Measurements from ENCODE around the gene TNS1.
"Not testable (repeated sequence)": the region's sequence is repeated elsewhere in the genome, so short reads cannot be mapped to it uniquely, and the experiment has no call there.

Gene TNS1

DNA sequence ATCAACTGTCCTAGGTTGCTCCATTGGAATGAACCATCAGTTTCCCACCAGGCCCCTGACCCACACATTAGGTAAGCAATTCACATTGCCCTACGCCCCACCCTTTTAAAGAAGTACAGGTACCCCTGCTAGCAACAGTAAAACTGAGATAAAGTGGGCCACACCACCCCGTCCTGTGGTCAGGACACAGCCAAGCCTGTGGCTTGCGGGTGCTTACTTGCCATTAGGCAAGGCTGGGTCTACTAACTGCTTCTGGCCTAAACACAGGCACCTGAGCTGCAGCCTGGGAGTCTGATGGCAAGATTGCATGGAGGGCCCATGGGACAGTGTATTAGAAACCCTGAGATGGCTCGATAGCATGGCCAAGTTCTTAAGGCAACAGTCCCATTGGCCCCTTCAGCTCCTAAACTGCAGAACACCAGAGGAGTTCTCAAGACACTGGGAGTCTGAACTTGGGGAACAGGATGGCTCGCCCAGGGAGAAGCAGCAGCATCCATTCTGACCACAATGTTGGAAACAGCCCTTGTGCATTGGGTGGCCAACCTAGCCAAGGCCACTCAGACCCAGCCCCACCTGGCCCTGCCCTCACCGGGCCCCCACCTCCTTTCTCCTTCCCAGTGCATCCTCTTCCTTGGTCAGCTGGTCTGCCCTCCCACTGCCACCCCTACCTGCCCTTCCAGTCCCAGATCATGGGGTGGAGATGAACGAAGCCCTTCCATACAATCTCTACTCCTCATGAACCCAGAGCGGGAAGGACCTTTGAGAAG is 177.1 kb downstream of the TNS1 start:
- no peak for DNase-seq

DNA sequence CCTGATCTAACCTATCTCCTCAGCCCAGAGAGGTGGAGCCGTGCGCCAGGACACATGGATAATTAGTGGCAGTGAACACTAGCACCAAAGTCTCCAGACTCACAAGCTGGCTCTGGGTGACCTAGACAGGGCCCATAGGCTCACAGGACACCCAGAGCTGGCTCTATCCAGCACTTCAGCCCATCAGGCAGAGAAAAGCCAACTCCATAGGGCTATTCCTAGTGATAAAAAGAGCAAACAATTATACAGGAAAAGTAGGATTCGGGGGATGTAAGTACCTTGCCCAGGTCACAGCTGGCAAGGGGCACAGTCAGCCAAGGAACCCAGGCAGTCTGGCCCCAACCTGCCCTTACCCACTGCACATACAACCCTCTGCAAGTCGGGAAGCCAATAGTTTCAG is 178.6 kb downstream of the TNS1 start:
- DNase-seq = no peak

DNA sequence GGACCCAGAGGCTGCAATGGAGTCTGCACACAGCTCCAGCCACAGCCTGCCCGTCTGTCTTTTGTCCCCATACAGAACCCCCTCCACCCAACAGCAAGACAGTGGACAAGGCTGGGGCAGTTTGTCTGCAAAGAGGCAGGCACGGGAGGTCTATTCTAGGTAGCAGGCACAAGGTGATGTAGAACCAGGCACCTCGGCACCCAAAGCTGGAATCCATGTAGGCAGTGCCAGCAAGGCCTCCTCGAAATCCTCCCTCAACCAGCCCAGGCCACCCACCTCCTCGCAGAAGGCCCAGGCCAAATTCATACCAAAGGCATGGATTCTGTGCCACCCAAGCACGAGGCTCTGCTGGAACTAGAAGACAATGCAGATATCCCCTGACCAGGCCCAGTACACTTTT is 179.2 kb downstream of the TNS1 start:
- DNase-seq = no peak

DNA sequence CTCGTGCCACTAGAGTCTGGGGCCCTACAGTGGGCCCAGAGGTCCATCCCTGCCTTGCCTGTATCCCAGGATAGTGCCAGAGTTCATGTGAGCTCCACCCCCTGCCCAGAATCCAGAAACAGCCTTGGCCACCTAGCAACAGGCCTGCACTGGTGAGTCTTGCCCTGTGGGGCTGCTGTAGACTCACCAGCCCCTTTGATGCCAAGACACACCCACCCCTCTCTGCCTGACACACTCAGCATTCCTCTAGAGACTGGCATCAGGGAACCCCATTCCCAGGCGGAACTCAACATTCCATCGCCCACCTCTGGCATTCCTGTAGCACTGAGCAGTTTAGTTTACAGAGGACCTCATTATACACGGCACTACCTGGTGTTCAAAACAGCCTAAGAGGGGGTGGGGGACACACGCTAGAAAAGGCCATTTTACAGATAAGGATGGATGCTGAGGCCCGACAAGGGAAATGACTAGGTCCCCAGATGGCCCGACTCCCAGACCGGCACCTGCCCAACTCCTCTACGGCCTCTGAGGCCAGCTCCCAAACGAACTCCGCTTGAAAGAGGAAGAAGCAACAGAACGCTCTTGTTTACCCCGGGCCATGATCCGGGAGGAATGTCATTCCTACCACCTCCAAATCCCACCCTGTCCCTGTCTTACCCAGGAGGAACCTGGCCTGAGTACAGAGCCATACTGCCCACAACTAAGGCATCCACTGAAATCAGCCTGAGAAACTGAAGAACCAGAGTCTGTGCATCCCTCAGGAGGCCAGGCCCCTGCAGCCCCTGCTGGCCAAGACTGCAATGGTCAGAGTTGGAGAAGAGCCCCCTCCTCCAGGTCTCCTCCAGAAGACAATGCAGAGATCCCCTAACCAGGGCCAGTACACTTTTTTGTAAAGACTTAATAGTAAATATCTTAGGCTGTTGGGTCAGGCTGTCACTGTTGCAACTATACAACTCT is 180.2 kb downstream of the TNS1 start:
- no peak for DNase-seq

DNA sequence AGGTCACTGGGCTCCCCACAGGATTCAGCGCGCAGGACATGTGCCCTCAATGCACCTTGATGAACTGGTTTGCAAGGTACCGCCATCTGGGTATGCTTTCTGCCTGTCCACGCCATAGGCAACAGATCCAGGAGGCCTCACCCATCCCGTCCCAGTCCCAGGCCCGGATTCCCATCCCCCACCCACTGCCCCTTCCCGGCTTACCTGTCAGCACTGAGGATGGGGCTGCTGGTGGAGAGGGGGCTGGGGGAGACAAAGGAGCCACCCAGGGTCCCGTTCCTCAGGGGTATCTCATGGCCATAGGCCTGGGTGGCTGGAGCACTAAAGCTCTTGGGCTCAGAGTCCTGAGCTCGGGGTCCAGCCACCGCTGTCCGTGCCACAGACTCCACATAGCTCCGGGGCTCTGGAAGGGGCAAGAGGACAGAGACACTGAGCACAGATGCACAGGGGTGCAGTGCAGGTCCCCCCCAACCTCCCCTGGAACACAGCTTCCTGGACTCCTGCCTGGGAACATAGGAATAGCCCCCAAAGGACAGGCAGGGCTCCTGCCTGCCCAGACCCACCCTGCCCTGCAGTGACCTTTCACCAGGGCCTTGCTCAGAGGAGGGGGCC is 181.2 kb downstream of the TNS1 start:
- DNase-seq = no peak

DNA sequence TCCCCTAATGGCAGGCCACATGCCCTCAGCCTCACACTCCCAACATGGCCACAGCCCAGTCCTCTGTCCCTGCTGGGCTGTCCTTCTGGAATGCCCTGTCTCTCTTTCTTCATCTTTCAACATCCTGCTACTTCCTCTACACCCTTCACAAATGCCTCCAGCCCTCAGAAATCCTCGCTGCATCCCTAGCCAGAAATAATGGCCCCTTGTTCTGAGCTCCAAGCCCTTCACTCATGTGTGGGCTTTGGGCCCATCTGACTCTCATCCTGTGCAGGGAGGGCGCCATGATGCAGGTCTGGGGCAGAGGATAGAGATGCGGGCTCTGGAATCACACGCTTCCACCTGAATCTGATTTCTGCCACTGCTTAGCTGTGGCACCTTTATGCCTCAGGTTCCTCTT is 181.9 kb downstream of the TNS1 start:
- no peak for DNase-seq

DNA sequence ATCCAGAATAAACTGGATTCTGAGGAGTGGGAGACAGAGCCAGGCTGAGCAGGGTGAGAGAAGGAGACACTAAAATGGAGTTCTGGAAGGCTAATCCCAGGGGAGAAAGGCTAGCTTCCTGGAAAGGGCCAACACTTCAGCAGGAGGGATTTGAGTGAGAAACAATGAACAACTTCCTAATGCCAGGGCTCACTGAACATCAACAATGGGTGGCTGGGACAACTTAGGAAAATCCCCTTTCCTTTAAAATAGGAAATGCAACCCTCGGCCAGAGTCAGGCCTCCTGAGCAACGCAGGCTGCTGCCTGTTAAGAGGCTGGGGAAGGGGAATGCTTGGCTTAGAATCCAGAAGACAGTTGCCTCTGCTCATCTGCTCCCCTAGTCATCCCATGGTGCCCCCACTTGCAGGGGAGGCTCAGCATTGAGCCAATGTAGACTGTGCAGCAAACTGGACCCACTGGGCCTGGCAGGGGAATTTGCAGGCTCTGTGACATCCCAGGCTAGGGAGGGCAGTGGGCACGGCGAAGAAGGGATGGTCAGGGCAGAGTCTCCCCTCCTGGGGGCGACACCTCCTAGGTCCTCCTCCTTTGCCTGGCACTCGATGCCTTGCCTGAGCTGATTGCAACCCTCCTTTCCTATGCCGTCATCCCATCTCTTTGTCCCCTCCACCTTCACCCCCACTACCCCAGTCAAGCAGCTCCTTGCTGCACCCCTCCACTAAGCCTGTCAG is 182.5 kb downstream of the TNS1 start:
- no peak for DNase-seq

DNA sequence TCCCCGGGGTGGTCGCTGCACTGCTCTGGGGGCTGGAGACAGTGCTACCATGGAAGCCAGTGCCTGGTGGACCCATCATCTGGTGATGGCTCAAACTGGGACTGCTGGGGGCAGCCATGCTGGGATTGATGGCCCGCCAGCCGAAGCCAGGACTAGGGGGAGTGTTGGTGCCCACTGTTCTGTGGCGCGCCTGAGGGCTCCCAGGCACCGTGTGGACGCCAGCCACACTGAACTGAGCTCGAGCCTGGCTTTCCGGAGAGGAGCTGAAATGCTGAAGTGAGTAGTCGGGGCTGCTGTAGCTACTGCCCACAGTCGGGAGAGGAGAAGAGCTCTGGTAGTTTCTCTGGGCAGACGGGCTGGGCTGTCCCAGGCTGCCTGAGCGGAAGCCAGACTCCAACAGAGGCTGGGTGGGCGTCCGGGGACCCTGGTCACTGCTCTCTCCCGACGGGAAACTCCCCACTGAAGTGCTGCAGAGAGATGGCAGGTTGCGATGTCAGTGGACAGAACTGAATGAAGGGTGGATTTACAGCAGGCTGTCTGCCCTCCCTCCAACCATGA is 184.4 kb downstream of the TNS1 start:
- DNase-seq = no peak

DNA sequence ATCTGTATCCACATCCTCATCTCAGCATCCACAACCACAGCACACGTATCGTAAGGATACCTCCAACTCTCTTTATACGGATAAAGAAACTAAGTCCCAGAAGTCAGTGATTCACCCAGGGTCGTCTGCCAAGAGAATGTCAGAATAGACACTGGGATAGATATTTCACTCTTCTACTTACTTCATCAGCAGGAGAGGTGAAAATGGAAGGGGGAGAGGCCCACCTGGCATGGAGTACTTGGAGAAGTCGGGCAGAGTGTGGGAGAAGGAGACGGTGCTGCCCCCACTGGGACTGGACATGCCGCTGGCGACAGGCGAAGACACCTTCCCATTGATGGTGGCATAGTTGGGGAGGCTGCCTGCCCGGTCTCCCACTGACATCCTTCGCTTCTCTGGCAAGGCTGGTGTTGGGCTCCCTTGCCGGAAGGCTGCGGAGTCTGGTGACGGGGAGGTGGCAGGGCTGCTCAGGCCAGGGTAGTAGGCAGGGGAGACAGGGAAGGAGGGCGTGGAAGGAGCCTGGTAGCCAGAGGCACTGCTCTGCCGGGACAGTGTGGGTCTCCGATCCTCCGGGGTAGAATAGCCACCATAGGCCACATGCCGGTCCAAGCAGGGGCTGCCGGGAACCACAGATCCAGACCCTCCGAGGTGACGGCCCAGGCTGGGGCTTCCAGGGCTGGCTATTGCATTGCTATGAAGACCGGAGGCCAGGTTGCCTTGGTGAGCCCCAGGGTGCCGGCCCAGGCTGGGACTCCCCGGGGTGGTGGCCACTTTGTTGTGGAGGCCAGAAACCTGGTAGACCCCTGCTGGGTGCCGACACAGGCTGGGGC is 185.1 kb downstream of the TNS1 start:
- no peak for DNase-seq

DNA sequence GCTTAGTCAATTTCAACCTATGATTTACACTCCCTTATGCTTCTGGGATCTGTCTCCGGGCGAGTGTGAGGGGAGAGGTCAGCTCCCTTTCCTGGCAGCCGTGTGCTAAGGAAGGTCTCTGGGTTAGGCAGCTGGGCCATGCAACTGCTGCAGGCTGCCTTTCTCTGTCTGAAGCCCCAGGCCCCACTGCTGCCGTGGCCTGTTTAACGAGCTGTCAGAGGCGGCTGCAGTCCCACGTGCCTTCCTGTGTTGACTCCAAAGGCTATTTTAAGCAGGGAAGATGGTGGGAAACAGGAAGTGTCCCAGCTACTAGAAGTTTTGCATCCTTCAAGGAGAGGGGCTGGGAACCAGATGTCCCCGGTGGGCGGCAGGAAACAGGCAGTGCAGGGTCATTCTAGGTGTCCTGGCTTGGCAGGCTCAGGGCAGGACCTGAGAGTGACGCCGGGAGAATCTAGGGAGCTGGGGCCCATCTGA is 186.4 kb downstream of the TNS1 start:
- no peak for DNase-seq

DNA sequence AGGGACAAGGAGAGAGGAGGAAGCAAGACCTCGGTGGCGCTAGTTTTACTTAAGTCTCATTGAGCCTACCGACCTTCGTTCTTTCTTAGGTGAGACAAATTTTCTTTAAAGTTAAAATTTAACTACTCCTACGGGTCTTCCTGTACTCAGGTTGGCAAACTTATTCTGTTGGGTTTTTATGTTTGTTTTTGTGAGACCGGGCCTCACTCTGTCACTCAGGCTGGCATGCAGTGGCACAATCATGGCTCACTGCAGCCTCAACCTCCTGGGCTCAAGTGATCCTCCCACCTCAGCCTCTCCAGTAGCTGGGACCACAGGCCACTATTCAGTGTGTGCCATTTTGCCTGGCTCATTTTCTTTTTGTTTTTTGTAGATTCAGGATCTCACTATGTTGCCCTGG is 189.0 kb downstream of the TNS1 start:
- DNase-seq = no peak

DNA sequence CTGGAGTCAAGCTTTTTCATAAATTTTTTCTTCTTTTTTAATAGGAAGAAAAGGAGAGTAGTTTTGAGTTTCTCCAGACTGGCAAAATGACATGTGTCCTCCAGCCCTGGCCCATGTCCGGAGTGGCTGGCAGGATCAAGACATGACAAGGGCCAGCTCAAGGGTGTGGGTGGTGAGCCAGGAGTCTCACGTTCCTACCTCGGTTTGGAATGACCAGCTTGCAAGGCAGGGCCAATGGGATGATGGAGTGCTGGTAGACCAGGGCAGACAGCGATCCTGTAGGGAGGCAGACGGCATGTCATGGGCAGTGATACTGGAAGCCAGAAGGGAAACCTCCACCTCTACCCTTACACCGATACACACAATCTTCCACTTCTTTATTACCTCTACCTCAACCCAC is 190.6 kb downstream of the TNS1 start:
- DNase-seq = no peak

DNA sequence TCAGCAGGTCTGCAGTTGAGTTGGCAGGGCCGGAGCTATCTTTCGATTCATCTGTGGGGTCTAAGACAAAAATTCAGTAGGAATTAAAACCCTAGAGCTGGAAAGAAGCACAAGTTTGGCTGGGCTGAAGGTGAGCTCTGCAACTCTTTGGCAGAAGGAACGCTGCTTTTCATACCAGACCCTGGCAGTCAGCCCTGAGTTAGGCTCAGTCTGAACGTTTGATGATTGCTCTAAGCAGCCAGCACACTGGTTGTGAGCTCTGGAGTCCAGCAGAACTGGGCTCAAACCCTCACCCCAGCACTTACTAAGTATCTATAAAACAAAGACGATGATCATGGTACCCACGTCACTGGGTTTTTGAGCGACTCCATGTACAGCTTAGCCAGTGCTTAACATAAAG is 192.5 kb downstream of the TNS1 start:
- DNase-seq = no peak

DNA sequence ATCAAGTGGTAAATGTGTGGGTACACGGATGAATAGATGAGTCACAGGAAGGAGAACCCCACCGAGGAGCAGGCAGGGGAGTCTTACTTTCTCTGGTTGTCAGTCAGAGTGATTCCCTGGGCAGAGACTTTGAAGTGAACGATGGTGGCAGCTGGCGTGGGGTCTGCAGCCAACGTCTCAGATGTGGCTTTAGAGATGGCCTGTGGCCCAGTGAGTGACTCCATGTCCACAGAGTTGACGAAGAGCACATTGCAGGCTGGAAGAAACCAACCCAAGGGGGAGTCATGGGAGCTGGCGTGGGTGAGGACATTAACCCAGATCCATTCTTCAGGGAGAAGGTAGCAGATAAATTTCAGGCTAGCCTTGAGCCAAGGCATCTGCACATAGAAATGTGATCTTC is 193.1 kb downstream of the TNS1 start:
- DNase-seq = no peak

DNA sequence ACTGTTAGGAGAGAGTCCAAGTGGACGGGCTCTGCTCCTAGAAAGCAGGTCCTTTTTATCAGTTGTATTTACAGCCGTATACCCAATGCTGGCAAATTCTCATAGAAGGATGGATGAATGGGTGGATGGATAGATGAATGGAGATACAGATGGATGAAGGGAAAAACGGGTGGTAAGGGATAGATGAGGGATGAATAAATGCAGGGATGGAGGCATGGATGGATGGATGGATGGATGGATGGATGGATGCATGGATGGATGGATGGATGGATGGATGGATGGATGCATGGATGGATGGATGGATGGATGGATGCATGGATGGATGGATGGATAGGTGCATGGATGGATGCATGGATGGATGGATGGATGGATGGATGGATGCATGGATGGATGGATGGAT is 193.8 kb downstream of the TNS1 start:
- DNase-seq = not testable (repeated sequence)

DNA sequence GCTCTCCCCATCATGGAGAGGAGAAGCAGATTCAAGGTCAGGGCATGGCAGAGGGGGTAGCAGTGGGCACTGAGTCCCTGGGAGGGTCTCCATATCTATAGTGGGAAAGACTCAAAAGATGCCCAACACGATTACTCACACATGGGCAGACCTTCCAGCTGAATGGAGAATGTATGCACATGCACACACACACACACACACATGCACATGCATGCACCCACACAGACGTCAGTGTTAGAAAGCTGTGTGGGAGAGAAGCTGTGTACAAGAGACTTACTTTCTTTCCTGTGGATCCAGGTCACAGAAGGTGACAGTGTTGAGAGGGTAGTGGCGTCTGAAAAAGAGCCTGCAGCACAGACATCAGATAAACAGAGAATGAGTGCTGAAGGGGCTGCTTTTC is 194.5 kb downstream of the TNS1 start:
- DNase-seq = no peak

DNA sequence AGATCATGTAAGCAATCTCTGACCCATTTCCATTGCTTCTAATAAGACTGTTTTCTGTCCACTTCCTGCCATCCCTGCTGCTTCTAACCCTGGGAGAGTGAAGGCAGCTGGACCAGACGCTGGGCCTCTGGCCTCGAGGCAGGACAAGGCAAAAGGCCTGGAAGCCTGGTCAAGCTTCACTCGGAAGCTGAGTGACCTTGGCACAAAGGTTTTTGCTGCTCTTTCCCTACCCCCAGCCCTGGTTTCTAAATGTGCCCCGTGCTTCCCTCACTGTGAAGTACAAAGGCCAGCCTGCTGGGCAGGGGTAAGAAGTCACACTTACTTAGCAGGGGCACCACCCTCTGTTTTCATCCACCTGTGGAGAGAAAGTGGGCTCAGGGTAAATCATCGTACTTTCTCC is 195.0 kb downstream of the TNS1 start:
- no peak for DNase-seq

DNA sequence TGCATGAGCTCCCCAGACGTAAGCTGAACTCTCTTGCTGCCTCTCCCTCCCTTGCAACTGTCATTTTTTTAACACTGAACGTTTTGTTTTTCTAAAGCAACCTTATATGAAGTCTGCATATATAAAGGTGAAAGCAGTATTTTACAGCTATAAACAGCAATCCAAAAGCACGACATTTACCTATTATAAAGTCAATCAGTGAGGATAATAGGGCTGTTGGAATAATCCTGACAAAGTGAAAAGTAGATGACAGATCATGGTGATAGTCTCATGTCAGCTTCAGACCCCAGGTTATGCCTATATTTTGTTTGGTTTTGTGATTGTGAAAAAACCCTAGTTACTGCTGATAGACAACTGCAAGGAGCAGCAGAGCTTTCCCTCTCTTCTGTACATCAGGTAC is 195.8 kb downstream of the TNS1 start:
- no peak for DNase-seq

DNA sequence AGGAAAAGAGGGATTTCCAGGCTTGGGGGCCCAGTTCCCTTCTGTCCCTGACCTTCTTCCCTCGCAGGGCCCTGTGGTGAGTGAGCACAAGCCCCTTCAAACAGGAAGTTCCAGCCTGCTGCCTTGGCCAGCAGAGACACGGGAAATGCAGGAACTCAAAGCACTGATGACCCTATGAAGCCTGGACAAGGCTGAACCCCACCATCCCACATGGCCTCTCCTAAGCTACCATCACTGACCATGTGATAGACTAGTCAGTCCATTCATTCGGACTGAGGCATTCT is 196.4 kb downstream of the TNS1 start:
- DNase-seq = no peak

DNA sequence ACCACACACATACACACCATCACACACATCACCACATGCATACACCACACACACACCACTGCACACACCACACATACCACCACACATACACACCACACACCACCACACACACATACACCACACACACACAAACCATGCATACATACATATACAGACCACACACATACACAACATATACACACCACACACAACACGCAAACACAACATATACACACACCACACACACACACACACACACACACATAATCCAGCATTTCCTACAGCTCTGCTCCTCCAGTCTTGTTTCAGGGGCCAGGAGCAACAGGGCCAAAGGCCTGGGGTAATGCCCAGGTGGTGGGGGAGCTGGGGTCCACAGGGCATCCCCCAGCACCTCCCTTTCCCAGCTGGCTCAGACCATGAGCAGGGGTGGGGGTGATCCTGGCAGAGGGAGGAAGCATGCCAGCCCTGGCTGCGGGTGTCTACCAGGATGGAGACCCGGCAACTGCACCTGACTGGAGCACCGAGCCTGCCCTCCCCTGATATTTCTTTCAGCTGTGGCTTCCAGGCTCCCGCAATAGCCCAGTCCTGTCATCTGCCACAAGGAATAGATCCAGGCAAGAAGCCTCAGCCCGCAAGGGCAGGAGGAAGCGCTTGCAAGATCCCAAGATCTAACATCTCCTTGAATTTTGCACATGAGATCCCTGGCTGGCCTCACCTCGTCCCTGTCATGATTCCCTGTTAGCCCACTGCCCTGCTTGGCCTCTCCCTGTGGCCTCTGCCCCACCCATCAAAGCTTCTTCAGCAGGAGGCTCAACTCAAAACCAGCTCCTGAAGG is 196.9 kb downstream of the TNS1 start:
- DNase-seq = no peak

All from stimulated activated naive CD4-positive, alpha-beta T cell (primary cell).